Amniotic stem cell (primary cell): ENCODE results near the gene WWP2.
A peak's percentile ranks its signal among the peaks of the same experiment; 100 is the strongest.
"Not testable (repeated sequence)": the region's sequence is repeated elsewhere in the genome, so short reads cannot be mapped to it uniquely, and the experiment has no call there.

Experiments
- DNase-seq: peaks from one replicate; lab custom pipeline; 2025; lab: John Stamatoyannopoulos, UW

WWP2 gene

GRCh38 chr16:69761983-69762813 lies at the start of gene WWP2:
Gene WWP2 (plus strand): TSS chr16:69762332. CDS start chr16:69787011, 24,679 bp downstream.
- DNase-seq, result peak; percentile 27

- DNase-seq, result no peak
Observed at GRCh38 chr16:69712914-69713581, 49.1 kb upstream of the WWP2 start.

GRCh38 chr16:69717066-69717465 lies 45.1 kb upstream of the WWP2 start:
- no peak for DNase-seq

GRCh38 chr16:69718111-69718764 lies 43.9 kb upstream of the WWP2 start:
- DNase-seq, result no peak

- no peak for DNase-seq
Observed at GRCh38 chr16:69720822-69721430, 41.2 kb upstream of the WWP2 start.

GRCh38 chr16:69721441-69721957 lies 40.6 kb upstream of the WWP2 start:
- no peak for DNase-seq

GRCh38 chr16:69724414-69724873 lies 37.7 kb upstream of the WWP2 start:
- no peak for DNase-seq

GRCh38 chr16:69724981-69725479 lies 37.1 kb upstream of the WWP2 start:
- DNase-seq, result no peak

GRCh38 chr16:69725480-69726312 lies 36.4 kb upstream of the WWP2 start:
- DNase-seq, result no peak

GRCh38 chr16:69726313-69727060 lies 35.6 kb upstream of the WWP2 start, which contains the start of gene NQO1:
Gene NQO1 (minus strand): TSS chr16:69726560. CDS start chr16:69726439, 121 bp downstream.
- peak; percentile 94 for DNase-seq

- DNase-seq, result no peak
Observed at GRCh38 chr16:69727916-69728270, 34.2 kb upstream of the WWP2 start.

GRCh38 chr16:69729030-69729429 lies 33.1 kb upstream of the WWP2 start:
- not testable (repeated sequence) for DNase-seq

- DNase-seq, result not testable (repeated sequence)
Observed at GRCh38 chr16:69731280-69731679, 30.9 kb upstream of the WWP2 start.

GRCh38 chr16:69732101-69732500 lies 30.0 kb upstream of the WWP2 start:
- no peak for DNase-seq

GRCh38 chr16:69741519-69741918 lies 20.6 kb upstream of the WWP2 start:
- DNase-seq, result no peak

GRCh38 chr16:69741951-69742904 lies 19.9 kb upstream of the WWP2 start:
- no peak for DNase-seq

- DNase-seq, result no peak
Observed at GRCh38 chr16:69744363-69745231, 17.5 kb upstream of the WWP2 start.

- no peak for DNase-seq
Observed at GRCh38 chr16:69745232-69745612, 16.9 kb upstream of the WWP2 start.
